Vagina (tissue), 2 donors: ENCODE results near the gene TTYH1. TPM values are rescaled to one million over a fixed set of nuclear protein-coding genes. Genes with fewer than 3 reads are reported as not detected.
A peak's percentile ranks its signal among the peaks of the same experiment; 100 is the strongest.

Experiments used
- DNase-seq, 2 donors: peaks; one replicate each; pipeline ENCODE4 v3.0.0-alpha.2; 2017; ENCODE audit errors: extremely low spot score in 2 of 2
- H3K27ac ChIP-seq: fragments of 200-600 bp; sonication (generic); one replicate; pipeline ENCODE4 v1.5.1; 2019
- H3K27me3 ChIP-seq: fragments of 200-600 bp; sonication (generic); one replicate; pipeline ENCODE4 v1.5.1; 2019
- H3K36me3 ChIP-seq, 2 donors: fragments of 200-600 bp; sonication (generic); one replicate each; pipeline ENCODE4 v1.5.1; 2017 to 2019
- H3K4me1 ChIP-seq: fragments of 200-600 bp; sonication (generic); one replicate; pipeline ENCODE4 v1.5.1; 2019
- H3K4me3 ChIP-seq, 2 donors: fragments of 200-600 bp; sonication (generic); 1 replicate in 1 of 2; 2 replicates in 1 of 2; pipeline ENCODE4 v1.5.1; 2016 to 2019
- H3K9me3 ChIP-seq: fragments of 200-600 bp; sonication (generic); one replicate; pipeline ENCODE4 v1.5.1; 2019
- POLR2A ChIP-seq, 2 donors: fragments of 450-650 bp; IDR thresholded peaks; one replicate each; pipeline ENCODE4 v1.6.1; 2017; ENCODE audit warnings: antibody characterized with exemption in 2 of 2, mild to moderate bottlenecking in 2 of 2, moderate library complexity in 2 of 2
- POLR2AphosphoS5 ChIP-seq, 2 donors: sonication (generic); formaldehyde crosslinking; IDR thresholded peaks; one replicate each; pipeline ENCODE4 v1.9.0; 2017; ENCODE audit warnings: antibody characterized with exemption in 2 of 2, mild to moderate bottlenecking in 2 of 2, low read depth in 1 of 2; ENCODE audit not compliant: insufficient read depth in 1 of 2
- intact Hi-C: fragments of 100-400 bp; cut with DNase I; formaldehyde crosslinking; loops from one replicate; pipeline ENCODE4 v1.15.1; 2023
- total RNA-seq: library from RNA; depleted of rRNA; stranded (reverse); fragments of >200 nt; gene quantifications from one replicate; pipeline ENCODE4 v1.2.3, GENCODE V29; 2016
- TF ChIP-seq, protein P1 (sequence below), 3 experiments: fragments of 450-650 bp in 2 of 3; fragments of 200-600 bp in 1 of 3; sonication (generic) in 1 of 3; IDR thresholded peaks; one replicate each; pipeline ENCODE4 v1.5.1; 2017 to 2019; ENCODE audit warnings: antibody characterized with exemption in 3 of 3, mild to moderate bottlenecking in 2 of 3, moderate library complexity in 2 of 3

Gene TTYH1
- total RNA-seq, 1 donor from 2014 or later, result 5.9 TPM

- Histone ChIP-seq H3K9me3 (no peaks in the 10 kb centered on the region), H3K27ac (peak overlapping the region; percentile 90), H3K36me3 (peaks cover 0 to 50% of the 10 kb centered on the region in 2 donors), H3K4me1 (peaks cover 32% of the 10 kb centered on the region), H3K4me3 (peak overlapping the region; percentile 62 to 64), H3K27me3 (no peaks in the 10 kb centered on the region)
- TF ChIP-seq, protein P1, sequence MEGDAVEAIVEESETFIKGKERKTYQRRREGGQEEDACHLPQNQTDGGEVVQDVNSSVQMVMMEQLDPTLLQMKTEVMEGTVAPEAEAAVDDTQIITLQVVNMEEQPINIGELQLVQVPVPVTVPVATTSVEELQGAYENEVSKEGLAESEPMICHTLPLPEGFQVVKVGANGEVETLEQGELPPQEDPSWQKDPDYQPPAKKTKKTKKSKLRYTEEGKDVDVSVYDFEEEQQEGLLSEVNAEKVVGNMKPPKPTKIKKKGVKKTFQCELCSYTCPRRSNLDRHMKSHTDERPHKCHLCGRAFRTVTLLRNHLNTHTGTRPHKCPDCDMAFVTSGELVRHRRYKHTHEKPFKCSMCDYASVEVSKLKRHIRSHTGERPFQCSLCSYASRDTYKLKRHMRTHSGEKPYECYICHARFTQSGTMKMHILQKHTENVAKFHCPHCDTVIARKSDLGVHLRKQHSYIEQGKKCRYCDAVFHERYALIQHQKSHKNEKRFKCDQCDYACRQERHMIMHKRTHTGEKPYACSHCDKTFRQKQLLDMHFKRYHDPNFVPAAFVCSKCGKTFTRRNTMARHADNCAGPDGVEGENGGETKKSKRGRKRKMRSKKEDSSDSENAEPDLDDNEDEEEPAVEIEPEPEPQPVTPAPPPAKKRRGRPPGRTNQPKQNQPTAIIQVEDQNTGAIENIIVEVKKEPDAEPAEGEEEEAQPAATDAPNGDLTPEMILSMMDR (IDR thresholded peaks at IDR 0.05), result no peak
- TF ChIP-seq POLR2AphosphoS5 (IDR thresholded peaks at IDR 0.05; ENCODE audit: insufficient read depth in 1 of 2, low read depth in 1 of 2) (no peak), POLR2A (IDR thresholded peaks at IDR 0.05) (no peak)
- DNase-seq, result no peak
- intact Hi-C loops, result no loop called here
These were observed 46.9 kb downstream of the TTYH1 start for GRCh38 chr19:54462047-54462654.

GRCh38 chr19:54462655-54463530, 47.6 kb downstream of the TTYH1 start:
- Histone ChIP-seq H3K27me3 (no peaks in the 10 kb centered on the region), H3K27ac (peak overlapping the region; percentile 90), H3K36me3 (peaks cover 0 to 43% of the 10 kb centered on the region in 2 donors), H3K4me3 (peak overlapping the region; percentile 62 to 64), H3K9me3 (no peaks in the 10 kb centered on the region), H3K4me1 (peaks cover 32% of the 10 kb centered on the region)
- intact Hi-C loops, result no loop called here
- TF ChIP-seq, protein P1 (IDR thresholded peaks at IDR 0.05), result peak in 1 of 3 experiments; percentile 19
- TF ChIP-seq POLR2AphosphoS5 (IDR thresholded peaks at IDR 0.05; ENCODE audit: insufficient read depth in 1 of 2, low read depth in 1 of 2) (peak in 1 of 2 donors; percentile 47), POLR2A (IDR thresholded peaks at IDR 0.05) (no peak)
- DNase-seq, result no peak

DNA sequence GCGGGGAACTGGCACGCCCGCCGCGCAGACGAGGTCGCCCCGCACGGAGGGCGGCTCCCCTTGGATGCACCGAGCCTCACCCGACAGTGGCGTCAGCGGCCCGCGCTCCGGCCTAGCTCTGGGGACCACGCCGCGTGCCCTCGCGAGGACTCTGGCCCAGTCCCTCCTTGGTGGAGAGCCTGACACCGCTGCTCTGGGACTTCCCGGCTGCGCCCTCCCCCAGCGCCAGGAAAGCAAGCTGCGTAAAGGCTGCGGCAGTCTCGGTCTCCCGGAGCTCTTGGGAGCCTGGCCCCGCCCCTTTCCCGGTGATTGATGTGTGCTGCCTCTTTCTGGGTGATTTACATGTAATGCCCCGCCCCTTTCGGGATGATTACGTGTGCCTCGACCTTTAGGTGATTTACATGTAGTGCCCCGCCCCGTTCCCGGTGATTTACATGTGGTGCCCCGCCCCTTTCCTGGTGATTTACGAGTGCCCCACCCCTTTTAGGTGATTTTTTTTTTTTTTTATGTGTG, 48.3 kb downstream of the TTYH1 start, which contains the start of gene LENG9:
Gene LENG9 (minus strand): TSS at position 248 of the 513 bp plus-strand sequence. CDS start 252 bp downstream, outside the sequence.
- intact Hi-C loops, result no loop called here
- H3K27me3 ChIP-seq, result no peaks in the 10 kb centered on the region
- peaks cover 0 to 36% of the 10 kb centered on the region in 2 donors for H3K36me3 ChIP-seq
- peaks cover 32% of the 10 kb centered on the region for H3K4me1 ChIP-seq
- peak within 1 kb of the TSS; percentile 62 to 64 for H3K4me3 ChIP-seq
- no peaks in the 10 kb centered on the region for H3K9me3 ChIP-seq
- H3K27ac ChIP-seq, result peak within 1 kb of the TSS; percentile 90
- DNase-seq, result no peak
- TF ChIP-seq, protein P1 (IDR thresholded peaks at IDR 0.05), result no peak
- TF ChIP-seq POLR2AphosphoS5 (IDR thresholded peaks at IDR 0.05; ENCODE audit: insufficient read depth in 1 of 2, low read depth in 1 of 2), result peak; percentile 69 to 92
- TF ChIP-seq POLR2A (IDR thresholded peaks at IDR 0.05), result peak in 1 of 2 donors; percentile 87

GRCh38 chr19:54464044-54464629, 48.9 kb downstream of the TTYH1 start:
- no peaks in the 10 kb centered on the region for H3K9me3 ChIP-seq
- H3K4me1 ChIP-seq, result peaks cover 35% of the 10 kb centered on the region
- no peaks in the 10 kb centered on the region for H3K27me3 ChIP-seq
- H3K27ac ChIP-seq, result peak overlapping the region; percentile 90
- peak in 1 of 2 donors; percentile 99 for DNase-seq
- H3K4me3 ChIP-seq, result peak overlapping the region; percentile 62 to 64
- peaks cover 0 to 30% of the 10 kb centered on the region in 2 donors for H3K36me3 ChIP-seq
- intact Hi-C loops, result no loop called here
- TF ChIP-seq POLR2A (IDR thresholded peaks at IDR 0.05), result no peak
- TF ChIP-seq, protein P1 (IDR thresholded peaks at IDR 0.05), result no peak
